Measurements from ENCODE around the gene SPPL3. TPM values are rescaled to one million over a fixed set of nuclear protein-coding genes. Genes with fewer than 3 reads are reported as not detected.

The SPPL3 gene
- total RNA-seq, 1 donor from 2014 or later, result 25.8 TPM

DNA sequence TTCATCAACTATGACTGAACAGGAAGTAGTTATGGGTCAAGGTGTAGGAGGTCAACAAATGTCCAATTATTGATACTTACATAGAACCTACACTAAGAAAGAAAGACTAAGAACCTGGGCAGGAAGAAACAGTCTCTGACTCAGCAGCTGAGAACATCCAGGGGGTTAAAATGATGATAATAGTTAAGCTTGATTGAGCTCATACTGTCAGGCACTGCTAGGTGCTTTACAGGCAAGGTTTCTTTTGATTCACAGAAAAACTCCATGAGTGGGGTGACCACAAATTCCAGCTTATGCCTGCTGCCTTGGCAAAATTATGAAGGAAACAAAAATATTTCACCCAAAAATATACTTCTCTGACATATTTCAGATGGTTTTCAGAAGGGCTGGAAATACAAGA is 103.5 kb downstream of the SPPL3 start:
- H4K20me1 ChIP-seq (ENCODE audit: low read depth), result peaks cover 19% of the 10 kb centered on the region
- H3K27ac ChIP-seq, result no peak overlapping the region
- no peak overlapping the region for H3K9ac ChIP-seq
- no peaks in the 10 kb centered on the region for H3K27me3 ChIP-seq
- H3K9me3 Mint-ChIP-seq, result peaks cover 19% of the 10 kb centered on the region
- no peaks in the 10 kb centered on the region for H3K4me1 Mint-ChIP-seq
- no peaks in the 10 kb centered on the region for H3K36me3 ChIP-seq
- DNase-seq (ENCODE audit: low spot score), result no peak
- H3K4me3 Mint-ChIP-seq, result no peak overlapping the region
- no peak overlapping the region for H2AFZ ChIP-seq (replicated peaks)
- TF ChIP-seq EZH2phosphoT487 (IDR thresholded peaks at IDR 0.05) (no peak), EZH2 (IDR thresholded peaks at IDR 0.05) (no peak)
- TF ChIP-seq, protein P1, sequence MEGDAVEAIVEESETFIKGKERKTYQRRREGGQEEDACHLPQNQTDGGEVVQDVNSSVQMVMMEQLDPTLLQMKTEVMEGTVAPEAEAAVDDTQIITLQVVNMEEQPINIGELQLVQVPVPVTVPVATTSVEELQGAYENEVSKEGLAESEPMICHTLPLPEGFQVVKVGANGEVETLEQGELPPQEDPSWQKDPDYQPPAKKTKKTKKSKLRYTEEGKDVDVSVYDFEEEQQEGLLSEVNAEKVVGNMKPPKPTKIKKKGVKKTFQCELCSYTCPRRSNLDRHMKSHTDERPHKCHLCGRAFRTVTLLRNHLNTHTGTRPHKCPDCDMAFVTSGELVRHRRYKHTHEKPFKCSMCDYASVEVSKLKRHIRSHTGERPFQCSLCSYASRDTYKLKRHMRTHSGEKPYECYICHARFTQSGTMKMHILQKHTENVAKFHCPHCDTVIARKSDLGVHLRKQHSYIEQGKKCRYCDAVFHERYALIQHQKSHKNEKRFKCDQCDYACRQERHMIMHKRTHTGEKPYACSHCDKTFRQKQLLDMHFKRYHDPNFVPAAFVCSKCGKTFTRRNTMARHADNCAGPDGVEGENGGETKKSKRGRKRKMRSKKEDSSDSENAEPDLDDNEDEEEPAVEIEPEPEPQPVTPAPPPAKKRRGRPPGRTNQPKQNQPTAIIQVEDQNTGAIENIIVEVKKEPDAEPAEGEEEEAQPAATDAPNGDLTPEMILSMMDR (IDR thresholded peaks at IDR 0.05), result no peak
- H3K4me2 ChIP-seq, result no peak overlapping the region
- no peaks in the 10 kb centered on the region for H3K4me1 ChIP-seq
- H3K27me3 Mint-ChIP-seq (ENCODE audit: insufficient read depth, low read depth), result no peaks in the 10 kb centered on the region
- H3K79me2 ChIP-seq (ENCODE audit: low read depth), result peaks cover 2% of the 10 kb centered on the region
- no peak overlapping the region for H3K4me3 ChIP-seq
- no peak overlapping the region for H3K27ac Mint-ChIP-seq
- peaks cover 4% of the 10 kb centered on the region for H3K9me3 ChIP-seq (ENCODE audit: low read depth)
- H3K36me3 Mint-ChIP-seq, result peaks cover 23% of the 10 kb centered on the region
- no peaks in the 10 kb centered on the region for H3F3A ChIP-seq (ENCODE audit: low read depth)

DNA sequence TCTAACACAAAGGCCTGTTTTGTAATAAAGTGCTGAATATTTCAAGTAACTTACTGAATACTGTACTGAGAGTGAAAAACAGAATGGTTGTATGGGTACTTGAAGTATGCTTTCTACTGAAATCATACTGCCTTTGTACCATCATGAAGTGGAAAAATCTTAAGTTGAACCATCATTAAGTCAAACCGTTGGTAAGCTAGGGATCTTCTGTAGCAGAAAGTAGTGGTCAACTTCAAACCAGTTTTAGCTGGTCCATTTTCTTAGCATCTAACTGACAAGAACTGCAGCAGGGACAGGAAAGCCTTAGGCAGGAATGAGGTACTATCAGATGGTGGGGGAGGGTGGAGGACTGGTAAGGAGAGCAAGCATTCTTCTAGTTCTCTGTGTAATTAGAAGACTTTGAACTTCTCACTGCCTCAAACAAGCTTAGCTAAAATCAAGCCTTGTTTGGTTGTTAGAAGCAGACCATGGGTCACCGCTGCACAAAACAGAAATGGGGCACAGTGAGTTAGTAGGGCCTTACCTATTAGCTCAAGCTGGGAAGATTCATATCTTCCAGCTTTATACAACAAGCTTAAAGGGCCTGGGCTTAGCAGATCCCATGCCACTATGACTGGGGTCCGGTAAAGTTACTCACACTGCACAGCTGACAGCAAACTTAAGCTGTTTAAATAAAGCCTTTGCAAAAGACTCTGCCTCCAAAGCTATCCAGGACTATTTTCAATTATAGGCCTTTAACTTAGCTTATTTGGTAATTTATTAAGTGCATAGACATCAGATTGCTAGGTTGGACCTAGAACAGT is 104.7 kb downstream of the SPPL3 start:
- no peak overlapping the region for H3K27ac Mint-ChIP-seq
- H3K36me3 Mint-ChIP-seq, result peaks cover 34% of the 10 kb centered on the region

DNA sequence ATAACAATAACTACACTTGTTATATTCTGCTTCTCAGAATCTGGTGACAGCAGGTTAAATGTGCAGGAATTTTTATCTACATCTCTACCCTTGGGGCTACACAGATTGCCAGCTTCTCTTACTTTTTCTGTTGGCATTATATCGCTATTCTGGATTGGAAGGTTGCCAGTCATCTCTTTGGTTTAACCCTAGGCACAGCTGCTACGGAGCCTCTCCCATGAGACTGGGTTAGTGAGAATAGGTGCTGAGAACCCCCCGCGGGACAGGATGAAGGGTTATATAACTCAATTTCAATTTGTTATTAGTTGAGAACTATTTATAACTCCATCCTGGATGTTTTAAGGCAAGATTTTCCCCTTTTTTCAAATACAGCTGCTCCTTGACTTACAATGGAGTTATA is 105.5 kb downstream of the SPPL3 start:
- no peaks in the 10 kb centered on the region for H3K4me1 ChIP-seq
- no peaks in the 10 kb centered on the region for H3K36me3 ChIP-seq
- Mint-ChIP-seq H3K4me1 (no peaks in the 10 kb centered on the region), H3K27me3 (ENCODE audit: insufficient read depth, low read depth) (no peaks in the 10 kb centered on the region), H3K9me3 (peaks cover 37% of the 10 kb centered on the region), H3K4me3 (no peak overlapping the region), H3K27ac (no peak overlapping the region), H3K36me3 (peaks cover 37% of the 10 kb centered on the region)
- H3K27me3 ChIP-seq, result no peaks in the 10 kb centered on the region
- no peak overlapping the region for H3K27ac ChIP-seq
- no peak overlapping the region for H3K9ac ChIP-seq
- H2AFZ ChIP-seq (replicated peaks), result no peak overlapping the region
- H3K9me3 ChIP-seq (ENCODE audit: low read depth), result peaks cover 7% of the 10 kb centered on the region
- H3F3A ChIP-seq (ENCODE audit: low read depth), result no peaks in the 10 kb centered on the region
- no peak for DNase-seq (ENCODE audit: low spot score)
- H3K4me2 ChIP-seq, result no peak overlapping the region
- H4K20me1 ChIP-seq (ENCODE audit: low read depth), result peaks cover 11% of the 10 kb centered on the region
- TF ChIP-seq EZH2 (IDR thresholded peaks at IDR 0.05) (no peak), EZH2phosphoT487 (IDR thresholded peaks at IDR 0.05) (no peak)
- TF ChIP-seq, protein P1 (IDR thresholded peaks at IDR 0.05), result no peak
- peaks cover 1% of the 10 kb centered on the region for H3K79me2 ChIP-seq (ENCODE audit: low read depth)
- no peak overlapping the region for H3K4me3 ChIP-seq

More for the DNA sequence above, 104.7 kb downstream of the SPPL3 start:
- Histone ChIP-seq H3K36me3 (no peaks in the 10 kb centered on the region), H3K27ac (no peak overlapping the region), H3K27me3 (no peaks in the 10 kb centered on the region), H4K20me1 (ENCODE audit: low read depth) (peaks cover 11% of the 10 kb centered on the region), H3K9me3 (ENCODE audit: low read depth) (peaks cover 7% of the 10 kb centered on the region), H3K9ac (no peak overlapping the region), H3K4me1 (no peaks in the 10 kb centered on the region), H2AFZ (replicated peaks) (no peak overlapping the region), H3F3A (ENCODE audit: low read depth) (no peaks in the 10 kb centered on the region), H3K4me2 (no peak overlapping the region), H3K79me2 (ENCODE audit: low read depth) (peaks cover 2% of the 10 kb centered on the region), H3K4me3 (no peak overlapping the region)
- DNase-seq (ENCODE audit: low spot score), result no peak
- Mint-ChIP-seq H3K4me3 (no peak overlapping the region), H3K4me1 (no peaks in the 10 kb centered on the region), H3K9me3 (peaks cover 32% of the 10 kb centered on the region), H3K27me3 (ENCODE audit: insufficient read depth, low read depth) (no peaks in the 10 kb centered on the region)
- TF ChIP-seq, protein P1 (IDR thresholded peaks at IDR 0.05), result no peak
- TF ChIP-seq EZH2phosphoT487 (IDR thresholded peaks at IDR 0.05) (no peak), EZH2 (IDR thresholded peaks at IDR 0.05) (no peak)
